OCI-LY3 (cell line): ENCODE results near the gene TRPC4AP.

Source experiments
- H2AFZ ChIP-seq: fragments of 200-600, 300-600 bp; shearing (Covaris generic); 2 replicates; pipeline ENCODE4 v1.6.0; 2014; ENCODE audit warnings: antibody characterized with exemption, low read depth, low read length
- H3K27ac ChIP-seq: fragments of 200-600, 300-600 bp; sonication (generic); 2 replicates; pipeline ENCODE4 v1.5.1; 2014; ENCODE audit warnings: mild to moderate bottlenecking, low read length, moderate library complexity, mixed read lengths
- H3K27me3 ChIP-seq: fragments of 200-600, 300-600 bp; sonication (generic); 2 replicates; pipeline ENCODE4 v1.6.1; 2014; ENCODE audit warnings: low read depth, low read length, mixed read lengths
- H3K36me3 ChIP-seq: fragments of 200-600, 300-600 bp; sonication (generic); replicated peaks from 2 replicates; pipeline ENCODE3; 2014; ENCODE audit warnings: low read depth, low read length, mixed read lengths
- H3K4me1 ChIP-seq: fragments of 300-600, 200-600 bp; sonication (generic); 2 replicates; pipeline ENCODE4 v1.6.1; 2014; ENCODE audit warnings: low read length, mixed read lengths
- H3K4me2 ChIP-seq: fragments of 200-600, 300-600 bp; sonication (generic); 2 replicates; pipeline ENCODE4 v1.6.1; 2014; ENCODE audit warnings: low read length, mixed read lengths
- H3K4me3 ChIP-seq: fragments of 300-600, 200-600 bp; sonication (generic); 2 replicates; pipeline ENCODE4 v1.5.1; 2014; ENCODE audit warnings: antibody characterized with exemption, mild to moderate bottlenecking, low read length, moderate library complexity
- H3K79me2 ChIP-seq: fragments of 300-600, 200-600 bp; shearing (Covaris generic); 2 replicates; pipeline ENCODE4 v1.6.1; 2014; ENCODE audit warnings: mild to moderate bottlenecking, low read length, mixed read lengths
- H3K9ac ChIP-seq: fragments of 300-600, 200-600 bp; shearing (Covaris generic); 2 replicates; pipeline ENCODE4 v1.6.0; 2014; ENCODE audit warnings: mild to moderate bottlenecking, low read length, moderate library complexity
- H3K9me3 ChIP-seq: fragments of 200-600, 300-600 bp; shearing (Covaris generic); 2 replicates; pipeline ENCODE4 v1.6.1; 2014; ENCODE audit warnings: low read length, mixed read lengths; ENCODE audit not compliant: insufficient read depth
- H4K20me1 ChIP-seq: fragments of 200-600, 300-600 bp; sonication (generic); 2 replicates; pipeline ENCODE4 v1.6.1; 2016; ENCODE audit warnings: low read length, mixed read lengths; ENCODE audit not compliant: insufficient read depth
- CTCF ChIP-seq: fragments of 200-600, 300-600 bp; sonication (generic); IDR thresholded peaks from 2 replicates; pipeline ENCODE4 v1.5.1; 2014; ENCODE audit warnings: antibody characterized with exemption, low read length, low read depth
- EZH2phosphoT487 ChIP-seq: fragments of 200-600 bp; shearing (Covaris generic); IDR thresholded peaks from 2 replicates; pipeline ENCODE4 v1.6.1; 2018; ENCODE audit warnings: antibody characterized with exemption, mixed run types, low read depth

The TRPC4AP gene

DNA sequence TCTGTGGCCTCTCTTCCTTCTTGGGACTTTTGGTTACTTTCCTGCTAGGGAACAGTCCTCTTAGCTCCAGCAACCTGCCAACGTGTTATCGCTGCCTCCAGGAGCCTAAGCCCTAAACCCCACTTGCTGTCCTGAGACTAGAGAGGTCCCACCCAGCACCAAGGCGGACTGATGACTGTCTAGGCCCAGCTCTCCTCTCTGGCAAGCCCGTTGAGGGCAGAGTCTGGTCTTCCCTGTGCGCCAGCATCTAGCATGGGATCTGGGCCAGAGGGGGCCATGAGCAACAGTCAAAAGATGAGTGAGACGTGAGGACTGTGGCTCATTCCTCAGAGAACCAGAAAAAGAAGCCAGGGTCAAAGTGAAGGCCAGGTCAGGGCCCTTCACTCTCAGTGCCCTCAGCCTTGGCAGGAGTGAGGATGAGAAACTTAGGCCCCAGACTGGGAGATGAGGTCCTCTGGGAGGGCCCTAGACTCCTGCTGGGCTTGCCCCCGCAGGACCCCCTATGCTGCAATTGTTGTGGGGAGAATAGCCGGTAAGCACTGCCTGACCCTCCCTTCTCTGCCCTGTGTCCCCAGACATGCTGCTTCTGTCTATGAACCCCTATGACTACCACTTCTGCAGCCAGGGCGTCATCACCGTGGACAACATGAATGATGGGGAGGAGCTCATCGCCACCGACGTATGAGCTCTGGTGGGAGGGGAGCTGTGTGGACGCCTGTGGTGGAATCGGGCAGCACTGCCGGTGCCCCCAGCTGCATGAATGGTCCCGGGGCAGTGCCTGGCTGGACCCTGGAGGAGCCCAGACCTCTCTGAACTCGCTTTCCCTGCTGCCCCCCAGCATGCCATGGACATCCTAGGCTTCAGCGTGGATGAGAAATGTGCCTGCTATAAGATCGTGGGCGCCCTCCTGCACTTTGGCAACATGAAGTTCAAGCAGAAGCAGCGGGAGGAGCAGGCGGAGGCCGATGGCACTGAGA, 106.0 kb downstream of the TRPC4AP start:
- no peaks in the 10 kb centered on the region for H4K20me1 ChIP-seq
- peaks cover 2% of the 10 kb centered on the region for H3K36me3 ChIP-seq
- H3K79me2 ChIP-seq = no peaks in the 10 kb centered on the region
- H3K9me3 ChIP-seq = no peaks in the 10 kb centered on the region
- TF ChIP-seq CTCF = no peak
- no peak for TF ChIP-seq EZH2phosphoT487
- H3K4me1 ChIP-seq = no peaks in the 10 kb centered on the region
- no peak overlapping the region for H3K27ac ChIP-seq
- no peak overlapping the region for H2AFZ ChIP-seq
- no peak overlapping the region for H3K4me3 ChIP-seq
- H3K27me3 ChIP-seq = peaks cover 4% of the 10 kb centered on the region; the same call in 1 of the 2 replicates
- no peak overlapping the region for H3K4me2 ChIP-seq
- H3K9ac ChIP-seq = no peak overlapping the region

- no peak for TF ChIP-seq CTCF
- TF ChIP-seq EZH2phosphoT487 = no peak
- Histone ChIP-seq H2AFZ (no peak overlapping the region), H3K4me2 (no peak overlapping the region), H3K4me3 (no peak overlapping the region), H4K20me1 (no peaks in the 10 kb centered on the region), H3K27ac (no peak overlapping the region), H3K4me1 (no peaks in the 10 kb centered on the region), H3K9me3 (no peaks in the 10 kb centered on the region), H3K79me2 (no peaks in the 10 kb centered on the region), H3K27me3 (peaks cover 4% of the 10 kb centered on the region; the same call in 1 of the 2 replicates), H3K9ac (no peak overlapping the region), H3K36me3 (peaks cover 2% of the 10 kb centered on the region)
Measured at GRCh38 chr20:34985461-34986310, 106.9 kb downstream of the TRPC4AP start.

DNA sequence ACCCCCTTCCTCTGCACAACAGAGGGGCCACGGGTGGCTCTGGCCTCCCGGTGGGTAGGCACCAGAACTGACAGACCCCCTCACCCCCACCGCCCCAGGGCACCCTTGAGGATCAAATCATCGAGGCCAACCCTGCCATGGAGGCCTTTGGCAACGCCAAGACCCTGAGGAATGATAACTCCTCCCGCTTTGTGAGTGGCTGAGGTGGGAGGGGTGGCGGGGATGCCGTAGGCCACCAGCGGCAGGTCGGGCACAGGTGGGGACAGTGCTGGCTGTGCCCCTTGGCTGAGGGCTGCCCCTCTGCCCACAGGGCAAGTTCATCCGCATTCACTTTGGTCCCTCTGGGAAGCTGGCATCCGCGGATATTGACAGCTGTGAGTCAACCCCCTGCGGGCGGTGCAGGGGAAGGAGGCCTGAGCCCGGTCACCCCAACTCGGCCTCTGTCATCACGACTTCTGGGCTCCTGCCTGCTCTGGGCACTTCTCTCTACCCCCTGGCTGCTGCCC, 107.8 kb downstream of the TRPC4AP start:
- no peaks in the 10 kb centered on the region for H3K79me2 ChIP-seq
- peaks cover 4% of the 10 kb centered on the region; the same call in 1 of the 2 replicates for H3K27me3 ChIP-seq
- H3K4me3 ChIP-seq = no peak overlapping the region
- no peak overlapping the region for H2AFZ ChIP-seq
- H4K20me1 ChIP-seq = no peaks in the 10 kb centered on the region
- no peak overlapping the region for H3K27ac ChIP-seq
- H3K9ac ChIP-seq = no peak overlapping the region
- H3K4me1 ChIP-seq = no peaks in the 10 kb centered on the region
- peaks cover 2% of the 10 kb centered on the region for H3K36me3 ChIP-seq
- TF ChIP-seq EZH2phosphoT487 (no peak), CTCF (no peak)
- no peak overlapping the region for H3K4me2 ChIP-seq
- H3K9me3 ChIP-seq = no peaks in the 10 kb centered on the region
